Glutamatergic neuron (in vitro differentiated cells): Measurements from ENCODE around the gene TRIM8. TPM values are rescaled to one million over a fixed set of nuclear protein-coding genes. Genes with fewer than 3 reads are reported as not detected.

ENCODE experiments used
- DNase-seq: peaks from one replicate; pipeline ENCODE4 v3.0.0; 2022
- H3K27ac Mint-ChIP-seq: one replicate; pipeline ENCODE4 v1.8.0; 2020; ENCODE audit warnings: mild to moderate bottlenecking, mixed read lengths, inconsistent platforms; ENCODE audit not compliant: unreplicated experiment
- H3K27me3 Mint-ChIP-seq: one replicate; pipeline ENCODE4 v1.8.0; 2020; ENCODE audit warnings: mild to moderate bottlenecking, moderate library complexity, mixed read lengths, inconsistent platforms; ENCODE audit not compliant: unreplicated experiment
- H3K36me3 Mint-ChIP-seq: one replicate; pipeline ENCODE4 v1.8.0; 2020; ENCODE audit warnings: mild to moderate bottlenecking, mixed read lengths, inconsistent platforms; ENCODE audit not compliant: unreplicated experiment
- H3K4me1 Mint-ChIP-seq: one replicate; pipeline ENCODE4 v1.8.0; 2020; ENCODE audit warnings: mild to moderate bottlenecking, low read depth, mixed read lengths, inconsistent platforms; ENCODE audit not compliant: unreplicated experiment
- H3K4me3 Mint-ChIP-seq: one replicate; pipeline ENCODE4 v1.8.0; 2020; ENCODE audit warnings: mild to moderate bottlenecking, mixed read lengths, inconsistent platforms; ENCODE audit not compliant: unreplicated experiment
- H3K9me3 Mint-ChIP-seq: one replicate; pipeline ENCODE4 v1.8.0; 2020; ENCODE audit warnings: mild to moderate bottlenecking, moderate library complexity, mixed read lengths, inconsistent platforms; ENCODE audit not compliant: unreplicated experiment
- total RNA-seq: library from RNA; stranded (reverse); fragmentation: NEBNext Ultra II Directional; extraction: Animal tissue kit (Norgen Biotek cat#: 25700); gene quantifications from one replicate; pipeline ENCODE4 v1.2.1, GENCODE V29; 2021; ENCODE audit not compliant: unreplicated experiment
- TF ChIP-seq, protein P1 (sequence below): fragments of 200-600 bp; sonication (generic); IDR thresholded peaks from one replicate; pipeline ENCODE4 v1.5.0; 2021; ENCODE audit not compliant: partially characterized antibody, unreplicated experiment

The TRIM8 gene
- total RNA-seq, 1 donor from 2014 or later, result 74.8 TPM

GRCh38 chr10:102621443-102622325 is 22.6 kb upstream of the TRIM8 start:
- Mint-ChIP-seq H3K4me3 (no peak overlapping the region), H3K27ac (peak overlapping the region; percentile 43), H3K36me3 (peaks cover 9% of the 10 kb centered on the region), H3K4me1 (peaks cover 22% of the 10 kb centered on the region), H3K27me3 (peaks cover 4% of the 10 kb centered on the region), H3K9me3 (peaks cover 12% of the 10 kb centered on the region)
- TF ChIP-seq, protein P1, sequence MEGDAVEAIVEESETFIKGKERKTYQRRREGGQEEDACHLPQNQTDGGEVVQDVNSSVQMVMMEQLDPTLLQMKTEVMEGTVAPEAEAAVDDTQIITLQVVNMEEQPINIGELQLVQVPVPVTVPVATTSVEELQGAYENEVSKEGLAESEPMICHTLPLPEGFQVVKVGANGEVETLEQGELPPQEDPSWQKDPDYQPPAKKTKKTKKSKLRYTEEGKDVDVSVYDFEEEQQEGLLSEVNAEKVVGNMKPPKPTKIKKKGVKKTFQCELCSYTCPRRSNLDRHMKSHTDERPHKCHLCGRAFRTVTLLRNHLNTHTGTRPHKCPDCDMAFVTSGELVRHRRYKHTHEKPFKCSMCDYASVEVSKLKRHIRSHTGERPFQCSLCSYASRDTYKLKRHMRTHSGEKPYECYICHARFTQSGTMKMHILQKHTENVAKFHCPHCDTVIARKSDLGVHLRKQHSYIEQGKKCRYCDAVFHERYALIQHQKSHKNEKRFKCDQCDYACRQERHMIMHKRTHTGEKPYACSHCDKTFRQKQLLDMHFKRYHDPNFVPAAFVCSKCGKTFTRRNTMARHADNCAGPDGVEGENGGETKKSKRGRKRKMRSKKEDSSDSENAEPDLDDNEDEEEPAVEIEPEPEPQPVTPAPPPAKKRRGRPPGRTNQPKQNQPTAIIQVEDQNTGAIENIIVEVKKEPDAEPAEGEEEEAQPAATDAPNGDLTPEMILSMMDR, result no peak
- no peak for DNase-seq

GRCh38 chr10:102624094-102624493 is 20.2 kb upstream of the TRIM8 start:
- peak overlapping the region; percentile 20 for H3K4me3 Mint-ChIP-seq
- TF ChIP-seq, protein P1, result no peak
- peaks cover 12% of the 10 kb centered on the region for H3K9me3 Mint-ChIP-seq
- H3K4me1 Mint-ChIP-seq, result peaks cover 31% of the 10 kb centered on the region
- H3K36me3 Mint-ChIP-seq, result peaks cover 9% of the 10 kb centered on the region
- H3K27me3 Mint-ChIP-seq, result peaks cover 4% of the 10 kb centered on the region
- H3K27ac Mint-ChIP-seq, result peak overlapping the region; percentile 8
- no peak for DNase-seq

DNA sequence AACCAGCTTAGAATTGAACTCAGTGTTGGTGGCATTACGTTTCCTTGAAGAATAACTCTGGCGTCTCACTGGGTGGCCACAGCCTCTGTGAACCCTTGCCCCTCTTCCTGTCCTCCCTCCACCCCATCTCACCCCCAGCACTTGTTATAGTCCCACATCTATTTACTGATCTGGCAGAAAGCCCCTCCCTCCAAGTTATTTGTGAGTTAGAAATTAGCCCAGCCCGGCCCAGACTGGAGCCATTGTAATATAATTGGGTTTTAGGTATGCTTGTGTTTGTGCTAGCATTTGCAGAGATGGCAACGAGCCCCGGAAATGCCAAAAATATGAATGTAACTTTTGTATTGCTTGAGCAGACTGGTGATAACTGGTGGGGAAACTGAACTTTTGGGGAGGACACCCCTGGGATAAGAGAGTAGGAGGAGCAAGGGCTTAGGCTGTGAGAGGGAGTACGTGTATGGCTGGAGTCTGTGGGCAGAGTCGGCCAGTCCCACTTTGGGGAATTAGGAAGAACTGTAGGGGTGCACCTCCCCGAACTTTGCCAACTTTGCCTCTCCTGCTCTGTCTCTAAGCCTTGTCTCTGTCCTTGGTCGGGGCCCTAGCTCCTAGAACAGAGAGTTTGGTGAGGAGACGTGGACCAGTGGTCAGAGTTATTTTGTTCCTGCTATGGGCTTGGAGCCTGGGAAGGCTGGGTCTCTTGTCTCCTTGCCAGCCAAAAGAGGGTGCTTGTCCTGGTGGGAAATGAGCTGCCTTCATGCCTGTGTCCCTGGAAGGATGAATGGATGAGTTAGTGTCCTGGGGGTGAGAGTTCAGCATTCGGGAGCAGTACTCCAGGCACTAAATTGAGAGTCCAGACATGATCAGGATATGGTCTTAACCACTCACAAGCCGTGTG is 19.3 kb upstream of the TRIM8 start:
- peaks cover 4% of the 10 kb centered on the region for H3K27me3 Mint-ChIP-seq
- peak overlapping the region; percentile 20 for H3K4me3 Mint-ChIP-seq
- peaks cover 9% of the 10 kb centered on the region for H3K36me3 Mint-ChIP-seq
- no peak for DNase-seq
- H3K27ac Mint-ChIP-seq, result no peak overlapping the region
- TF ChIP-seq, protein P1, result no peak
- H3K9me3 Mint-ChIP-seq, result peaks cover 12% of the 10 kb centered on the region
- H3K4me1 Mint-ChIP-seq, result peaks cover 31% of the 10 kb centered on the region

- H3K36me3 Mint-ChIP-seq, result peaks cover 9% of the 10 kb centered on the region
- TF ChIP-seq, protein P1, result no peak
- H3K9me3 Mint-ChIP-seq, result peaks cover 16% of the 10 kb centered on the region
- no peak overlapping the region for H3K27ac Mint-ChIP-seq
- DNase-seq, result no peak
- no peak overlapping the region for H3K4me3 Mint-ChIP-seq
- H3K27me3 Mint-ChIP-seq, result peaks cover 6% of the 10 kb centered on the region
- H3K4me1 Mint-ChIP-seq, result peaks cover 36% of the 10 kb centered on the region
Measured at GRCh38 chr10:102626026-102626685, 18.1 kb upstream of the TRIM8 start.
